ENCODE data around the gene KIRREL3.
A peak's percentile ranks its signal among the peaks of the same experiment; 100 is the strongest.

Gene KIRREL3

GRCh38 chr11:126834149-126834548, 166.4 kb downstream of the KIRREL3 start:
- in situ Hi-C loops (cut with HindIII; ENCODE audit: low sequenced_read_pairs), result no loop called here
- peak; percentile 89 for DNase-seq (ENCODE audit: low read depth, low spot score)
- H3K4me3 ChIP-seq (ENCODE audit: low read depth, low read length), result no peak overlapping the region
- TF ChIP-seq, protein P1, sequence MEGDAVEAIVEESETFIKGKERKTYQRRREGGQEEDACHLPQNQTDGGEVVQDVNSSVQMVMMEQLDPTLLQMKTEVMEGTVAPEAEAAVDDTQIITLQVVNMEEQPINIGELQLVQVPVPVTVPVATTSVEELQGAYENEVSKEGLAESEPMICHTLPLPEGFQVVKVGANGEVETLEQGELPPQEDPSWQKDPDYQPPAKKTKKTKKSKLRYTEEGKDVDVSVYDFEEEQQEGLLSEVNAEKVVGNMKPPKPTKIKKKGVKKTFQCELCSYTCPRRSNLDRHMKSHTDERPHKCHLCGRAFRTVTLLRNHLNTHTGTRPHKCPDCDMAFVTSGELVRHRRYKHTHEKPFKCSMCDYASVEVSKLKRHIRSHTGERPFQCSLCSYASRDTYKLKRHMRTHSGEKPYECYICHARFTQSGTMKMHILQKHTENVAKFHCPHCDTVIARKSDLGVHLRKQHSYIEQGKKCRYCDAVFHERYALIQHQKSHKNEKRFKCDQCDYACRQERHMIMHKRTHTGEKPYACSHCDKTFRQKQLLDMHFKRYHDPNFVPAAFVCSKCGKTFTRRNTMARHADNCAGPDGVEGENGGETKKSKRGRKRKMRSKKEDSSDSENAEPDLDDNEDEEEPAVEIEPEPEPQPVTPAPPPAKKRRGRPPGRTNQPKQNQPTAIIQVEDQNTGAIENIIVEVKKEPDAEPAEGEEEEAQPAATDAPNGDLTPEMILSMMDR (IDR thresholded peaks at IDR 0.05; ENCODE audit: low read depth, low read length), result no peak

GRCh38 chr11:126833065-126833464, 167.5 kb downstream of the KIRREL3 start:
- TF ChIP-seq, protein P1 (IDR thresholded peaks at IDR 0.05; ENCODE audit: low read depth, low read length), result no peak
- in situ Hi-C loops (cut with HindIII; ENCODE audit: low sequenced_read_pairs), result no loop called here

DNA sequence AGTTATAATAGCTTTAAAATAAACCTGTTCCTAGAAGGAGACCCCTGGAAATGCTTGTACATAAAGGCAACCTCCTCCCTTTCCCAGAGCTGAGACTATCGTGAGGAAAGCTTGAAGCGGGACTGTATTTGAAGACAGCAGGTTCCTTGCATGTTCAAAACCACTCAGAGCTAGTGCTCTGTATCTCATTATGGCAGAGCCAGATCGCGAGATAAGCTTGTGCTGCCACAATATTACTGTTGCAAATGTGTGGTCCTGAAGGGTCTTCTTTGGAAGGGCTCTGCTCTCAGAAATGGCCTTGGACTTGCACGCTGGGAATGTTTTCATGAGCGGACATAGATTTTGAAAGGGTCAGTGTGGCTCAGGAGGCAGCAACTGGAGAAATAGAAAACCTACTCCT, 168.2 kb downstream of the KIRREL3 start:
- H3K4me3 ChIP-seq (ENCODE audit: low read depth, low read length), result no peak overlapping the region
- DNase-seq (ENCODE audit: low read depth, low spot score), result no peak
- TF ChIP-seq, protein P1 (IDR thresholded peaks at IDR 0.05; ENCODE audit: low read depth, low read length), result no peak
- in situ Hi-C loops (cut with HindIII; ENCODE audit: low sequenced_read_pairs), result no loop called here

More at GRCh38 chr11:126833065-126833464, 167.5 kb downstream of the KIRREL3 start:
- no peak overlapping the region for H3K4me3 ChIP-seq (ENCODE audit: low read depth, low read length)
- DNase-seq (ENCODE audit: low read depth, low spot score), result no peak

GRCh38 chr11:126830216-126830806, 170.3 kb downstream of the KIRREL3 start:
- TF ChIP-seq, protein P1 (IDR thresholded peaks at IDR 0.05; ENCODE audit: low read depth, low read length), result no peak
- no peak overlapping the region for H3K4me3 ChIP-seq (ENCODE audit: low read depth, low read length)
- no peak for DNase-seq (ENCODE audit: low read depth, low spot score)
- in situ Hi-C loops (cut with HindIII; ENCODE audit: low sequenced_read_pairs), result no loop called here

DNA sequence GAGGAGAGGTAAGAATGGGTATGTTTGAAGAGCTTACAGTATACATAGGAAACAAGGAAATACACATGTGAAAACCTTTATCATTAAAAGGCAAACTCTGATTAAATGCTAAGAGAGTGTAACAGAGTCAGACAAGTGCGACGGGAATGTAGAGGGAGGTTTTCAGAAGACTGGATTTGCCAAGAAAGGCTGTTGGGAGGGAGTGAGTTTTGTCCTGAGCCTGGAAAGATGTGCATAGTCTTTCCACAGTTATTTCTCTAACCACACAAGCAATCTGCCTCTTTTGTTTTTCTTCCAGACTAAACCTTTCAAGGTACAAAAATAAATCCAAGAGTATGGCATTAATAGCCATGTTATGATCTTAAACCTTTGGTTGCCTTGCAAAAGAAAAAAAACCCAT, 170.9 kb downstream of the KIRREL3 start:
- no peak for DNase-seq (ENCODE audit: low read depth, low spot score)
- in situ Hi-C loops (cut with HindIII; ENCODE audit: low sequenced_read_pairs), result no loop called here
- TF ChIP-seq, protein P1 (IDR thresholded peaks at IDR 0.05; ENCODE audit: low read depth, low read length), result no peak
- no peak overlapping the region for H3K4me3 ChIP-seq (ENCODE audit: low read depth, low read length)

GRCh38 chr11:126824035-126824607, 176.4 kb downstream of the KIRREL3 start:
- no peak overlapping the region for H3K4me3 ChIP-seq (ENCODE audit: low read depth, low read length)
- no peak for DNase-seq (ENCODE audit: low read depth, low spot score)
- in situ Hi-C loops (cut with HindIII; ENCODE audit: low sequenced_read_pairs), result no loop called here
- TF ChIP-seq, protein P1 (IDR thresholded peaks at IDR 0.05; ENCODE audit: low read depth, low read length), result no peak

Data from astrocyte of the spinal cord (primary cell).